ENCODE results near the gene PLAAT3. TPM values are rescaled to one million over a fixed set of nuclear protein-coding genes. Genes with fewer than 3 reads are reported as not detected.

Gene PLAAT3
- total RNA-seq, 4 donors from 2014 or later = 278 to 514 (median 407) TPM

GRCh38 chr11:63613517-63614135, 607 bp downstream of the PLAAT3 start:
- TF ChIP-seq CTCF (IDR thresholded peaks at IDR 0.05; ENCODE audit: low read depth) = no peak

- TF ChIP-seq CTCF (IDR thresholded peaks at IDR 0.05; ENCODE audit: low read depth) = no peak
Observed at GRCh38 chr11:63612181-63612580, 2.1 kb downstream of the PLAAT3 start.

- no peak for TF ChIP-seq CTCF (IDR thresholded peaks at IDR 0.05; ENCODE audit: low read depth)
Observed at GRCh38 chr11:63611395-63611747, 2.9 kb downstream of the PLAAT3 start.

GRCh38 chr11:63610604-63611394, 3.4 kb downstream of the PLAAT3 start:
- TF ChIP-seq CTCF (IDR thresholded peaks at IDR 0.05; ENCODE audit: low read depth) = no peak

- TF ChIP-seq CTCF (IDR thresholded peaks at IDR 0.05; ENCODE audit: low read depth) = no peak
Observed at GRCh38 chr11:63609971-63610580, 4.2 kb downstream of the PLAAT3 start.

GRCh38 chr11:63609536-63609935, 4.7 kb downstream of the PLAAT3 start:
- no peak for TF ChIP-seq CTCF (IDR thresholded peaks at IDR 0.05; ENCODE audit: low read depth)

Measured in subcutaneous adipose tissue (tissue), 4 donors.